Panc1 (cell line): ENCODE data around the gene CYP39A1.

Experiments
- POLR2AphosphoS5 ChIP-seq: IDR thresholded peaks from 2 replicates; pipeline ENCODE4 v1.6.1; 2012; ENCODE audit warnings: mild to moderate bottlenecking, low read depth, low read length, moderate library complexity
- SIN3A ChIP-seq: IDR thresholded peaks from 2 replicates; pipeline ENCODE4 v1.6.1; 2012; ENCODE audit warnings: low read depth, mild to moderate bottlenecking, low read length, moderate library complexity, borderline replicate concordance; ENCODE audit not compliant: insufficient read depth

DNA sequence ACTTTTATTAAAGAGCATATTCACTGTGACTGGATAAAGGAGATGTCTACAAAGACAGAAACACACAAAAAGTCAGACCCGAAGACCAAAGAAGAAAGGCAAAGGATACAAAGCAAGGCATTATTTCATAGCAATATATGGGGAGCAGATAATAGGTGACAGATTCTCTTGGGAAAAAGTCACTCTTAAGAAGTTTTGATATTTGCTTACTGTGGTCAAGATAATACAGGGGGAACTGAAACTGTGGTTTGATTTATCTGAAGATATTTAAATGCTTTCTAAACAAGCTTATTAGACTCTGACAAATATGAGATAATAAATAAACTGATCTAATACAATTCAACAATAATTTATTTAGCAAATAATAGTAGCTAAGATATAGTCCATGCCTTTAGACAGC is 14.7 kb downstream of the CYP39A1 start:
- TF ChIP-seq SIN3A (no peak), POLR2AphosphoS5 (no peak)
